Spleen (tissue), 11 donors: ENCODE data around the gene TRIM33. TPM values are rescaled to one million over a fixed set of nuclear protein-coding genes. Genes with fewer than 3 reads are reported as not detected.

Experiments used
- DNase-seq: peaks from one replicate; pipeline ENCODE4 v3.0.0-alpha.2; 2020
- H3K27ac ChIP-seq, 8 donors: fragments of 200-600 bp; sonication (generic) in 7 of 8; 1 replicate in 4 of 8; 2 replicates in 4 of 8; pipeline versions ENCODE4 v1.5.0 to v1.8.0; 2016 to 2021; ENCODE audit warnings: inconsistent platforms in 4 of 8, mild to moderate bottlenecking in 4 of 8, moderate library complexity in 1 of 8
- H3K27me3 ChIP-seq, 7 donors: fragments of 200-600 bp; sonication (generic) in 6 of 7; replicated peaks in 1 of 7; 1 replicate in 4 of 7; 2 replicates in 3 of 7; pipeline versions ENCODE4 v1.5.0 to v1.8.0; 2016 to 2021; ENCODE audit warnings: inconsistent platforms in 3 of 7, mild to moderate bottlenecking in 1 of 7
- H3K36me3 ChIP-seq, 6 donors: fragments of 200-600 bp; sonication (generic) in 5 of 6; 1 replicate in 4 of 6; 2 replicates in 2 of 6; pipeline versions ENCODE4 v1.5.0 to v1.8.0; 2016 to 2021; ENCODE audit warnings: inconsistent platforms in 2 of 6
- H3K4me1 ChIP-seq, 6 donors: fragments of 200-600 bp; sonication (generic) in 5 of 6; 1 replicate in 3 of 6; 2 replicates in 3 of 6; pipeline versions ENCODE4 v1.5.0 to v1.8.0; 2016 to 2021; ENCODE audit warnings: inconsistent platforms in 3 of 6
- H3K4me3 ChIP-seq, 8 donors: fragments of 200-600 bp; sonication (generic) in 7 of 8; 1 replicate in 4 of 8; 2 replicates in 4 of 8; pipeline versions ENCODE4 v1.5.0 to v1.8.0; 2016 to 2021; ENCODE audit warnings: inconsistent platforms in 4 of 8, mild to moderate bottlenecking in 4 of 8, moderate library complexity in 2 of 8
- H3K9me3 ChIP-seq, 8 donors: fragments of 200-600 bp; sonication (generic) in 7 of 8; 1 replicate in 4 of 8; 2 replicates in 4 of 8; pipeline versions ENCODE4 v1.5.0 to v1.8.0; 2016 to 2021; ENCODE audit warnings: inconsistent platforms in 4 of 8
- POLR2A ChIP-seq, 3 donors: fragments of 450-650 bp; IDR thresholded peaks; one replicate each; pipeline ENCODE4 v1.5.1; 2017; ENCODE audit warnings: antibody characterized with exemption in 3 of 3, mild to moderate bottlenecking in 1 of 3
- POLR2AphosphoS5 ChIP-seq, 3 donors: sonication (generic); formaldehyde crosslinking; IDR thresholded peaks; one replicate each; pipeline ENCODE4 v1.5.1; 2017; ENCODE audit warnings: antibody characterized with exemption in 3 of 3
- WGBS, 5 donors: extraction: QIAGEN DNeasy Blood & Tissue Kit in 3 of 5; methylation state at CpG; one replicate each; pipeline versions ENCODE4 v1.1.5 to v1.1.7; 2013 to 2018; 5-methylcytosine and 5-hydroxymethylcytosine counted together
- intact Hi-C: fragments of 100-400 bp; cut with DNase I; formaldehyde crosslinking; loops from one replicate; pipeline ENCODE4 v1.15.0; 2023; ENCODE audit warnings: low total_unique reads
- polyA plus RNA-seq, 3 donors: library from polyadenylated mRNA; stranded (reverse); fragments of 200-250 nt; gene quantifications; one replicate each; pipeline ENCODE4 v1.2.1, GENCODE V29; 2013
- total RNA-seq, 7 donors: library from RNA; depleted of rRNA in 3 of 7; stranded (reverse); fragments of >200 nt in 3 of 7; fragmentation: NEBNext Ultra II Directional in 4 of 7; extraction: Animal tissue kit (Norgen Biotek cat#: 25700) in 4 of 7; gene quantifications; one replicate each; pipeline versions ENCODE4 v1.1.0 to v1.2.1, GENCODE V29; 2016 to 2021
- TF ChIP-seq, protein P1 (sequence below), 11 experiments: fragments of 200-600 bp in 7 of 11; fragments of 450-650 bp in 4 of 11; sonication (generic) in 4 of 11; IDR thresholded peaks in 8 of 11; conservative IDR thresholded peaks in 3 of 11; 1 replicate in 7 of 11; 2 replicates in 4 of 11; pipeline versions ENCODE4 v1.4.0 to v1.8.0; 2016 to 2021; ENCODE audit warnings: antibody characterized with exemption in 11 of 11, inconsistent platforms in 4 of 11, mild to moderate bottlenecking in 1 of 11
- donor health status: healthy with polysubstance abuse.
- donor health status: DM: no; HTN: no; CAD: no; lungs with moderate emphysema.
- donor health status: DM: no; HTN: no; CAD: no.
- donor health status: Bipolar disorder and iron deficiency.
- donor health status: healthy.
- donor health status: DM: no; HTN: no; CAD: no.
- donor health status: DM: yes; HTN: yes; CAD: no.

TRIM33 gene
- total and polyA plus RNA-seq, 10 donors: 8.9 to 59.4 (median 42.2) TPM

GRCh38 chr1:114509596-114510273 lies 1.3 kb downstream of the TRIM33 start:
- 2 to 4% (median 3%) methylated on average over 9 of the region's 9 CpGs for WGBS, 5 donors
- H3K4me1 ChIP-seq: peaks cover 27 to 73% (median 57%) of the 10 kb centered on the region in 6 donors
- H3K4me3 ChIP-seq: peak overlapping the region; percentile 77 to 98 (median 92)
- H3K9me3 ChIP-seq: no peaks in the 10 kb centered on the region
- no peak for TF ChIP-seq POLR2A (IDR thresholded peaks at IDR 0.05)
- TF ChIP-seq, protein P1, sequence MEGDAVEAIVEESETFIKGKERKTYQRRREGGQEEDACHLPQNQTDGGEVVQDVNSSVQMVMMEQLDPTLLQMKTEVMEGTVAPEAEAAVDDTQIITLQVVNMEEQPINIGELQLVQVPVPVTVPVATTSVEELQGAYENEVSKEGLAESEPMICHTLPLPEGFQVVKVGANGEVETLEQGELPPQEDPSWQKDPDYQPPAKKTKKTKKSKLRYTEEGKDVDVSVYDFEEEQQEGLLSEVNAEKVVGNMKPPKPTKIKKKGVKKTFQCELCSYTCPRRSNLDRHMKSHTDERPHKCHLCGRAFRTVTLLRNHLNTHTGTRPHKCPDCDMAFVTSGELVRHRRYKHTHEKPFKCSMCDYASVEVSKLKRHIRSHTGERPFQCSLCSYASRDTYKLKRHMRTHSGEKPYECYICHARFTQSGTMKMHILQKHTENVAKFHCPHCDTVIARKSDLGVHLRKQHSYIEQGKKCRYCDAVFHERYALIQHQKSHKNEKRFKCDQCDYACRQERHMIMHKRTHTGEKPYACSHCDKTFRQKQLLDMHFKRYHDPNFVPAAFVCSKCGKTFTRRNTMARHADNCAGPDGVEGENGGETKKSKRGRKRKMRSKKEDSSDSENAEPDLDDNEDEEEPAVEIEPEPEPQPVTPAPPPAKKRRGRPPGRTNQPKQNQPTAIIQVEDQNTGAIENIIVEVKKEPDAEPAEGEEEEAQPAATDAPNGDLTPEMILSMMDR (IDR thresholded peaks at IDR 0.05 in 8 of 11, conservative IDR thresholded peaks at IDR 0.05 in 3 of 11): no peak
- no peak for TF ChIP-seq POLR2AphosphoS5 (IDR thresholded peaks at IDR 0.05)
- peaks cover 0 to 19% (median 0%) of the 10 kb centered on the region in 6 donors for H3K36me3 ChIP-seq
- H3K27me3 ChIP-seq: no peaks in the 10 kb centered on the region
- peak overlapping the region in 7 of 8 donors; percentile 95 to 99 (median 99) for H3K27ac ChIP-seq
- intact Hi-C loops: no loop called here
- DNase-seq: no peak

GRCh38 chr1:114508386-114508898 lies 2.6 kb downstream of the TRIM33 start:
- Histone ChIP-seq H3K4me1 (peaks cover 27 to 86% (median 62%) of the 10 kb centered on the region in 6 donors), H3K9me3 (no peaks in the 10 kb centered on the region), H3K27ac (no peak overlapping the region), H3K36me3 (peaks cover 0 to 19% (median 0%) of the 10 kb centered on the region in 6 donors), H3K27me3 (no peaks in the 10 kb centered on the region), H3K4me3 (peak overlapping the region in 2 of 8 donors; percentile 81 to 98)
- DNase-seq: no peak
- TF ChIP-seq POLR2A (IDR thresholded peaks at IDR 0.05) (no peak), POLR2AphosphoS5 (IDR thresholded peaks at IDR 0.05) (no peak)
- TF ChIP-seq, protein P1 (IDR thresholded peaks at IDR 0.05 in 8 of 11, conservative IDR thresholded peaks at IDR 0.05 in 3 of 11): no peak
- 72 to 80% (median 74%) methylated on average over 2 of the region's 2 CpGs for WGBS, 5 donors
- intact Hi-C loops: no loop called here

- Histone ChIP-seq H3K4me3 (no peak overlapping the region), H3K27me3 (no peaks in the 10 kb centered on the region), H3K27ac (peak overlapping the region in 2 of 8 donors; percentile 10 to 26), H3K4me1 (peaks cover 31 to 88% (median 64%) of the 10 kb centered on the region in 6 donors), H3K36me3 (peaks cover 0 to 19% (median 0%) of the 10 kb centered on the region in 6 donors), H3K9me3 (no peaks in the 10 kb centered on the region)
- no peak for DNase-seq
- intact Hi-C loops: no loop called here
- WGBS, 5 donors: 56 to 63% (median 59%) methylated on average over 3 of the region's 3 CpGs
- TF ChIP-seq, protein P1 (IDR thresholded peaks at IDR 0.05 in 8 of 11, conservative IDR thresholded peaks at IDR 0.05 in 3 of 11): no peak
- TF ChIP-seq POLR2A (IDR thresholded peaks at IDR 0.05): no peak
- TF ChIP-seq POLR2AphosphoS5 (IDR thresholded peaks at IDR 0.05): no peak
These were observed 3.5 kb downstream of the TRIM33 start for GRCh38 chr1:114507513-114507912.

- Histone ChIP-seq H3K9me3 (no peaks in the 10 kb centered on the region), H3K4me3 (no peak overlapping the region), H3K36me3 (peaks cover 0 to 19% (median 0%) of the 10 kb centered on the region in 6 donors), H3K27me3 (no peaks in the 10 kb centered on the region), H3K4me1 (peaks cover 32 to 93% (median 65%) of the 10 kb centered on the region in 6 donors), H3K27ac (peak overlapping the region in 1 of 8 donors; percentile 32)
- 54 to 72% (median 63%) methylated on average over 2 of the region's 2 CpGs for WGBS, 5 donors
- TF ChIP-seq, protein P1 (IDR thresholded peaks at IDR 0.05 in 8 of 11, conservative IDR thresholded peaks at IDR 0.05 in 3 of 11): no peak
- TF ChIP-seq POLR2A (IDR thresholded peaks at IDR 0.05): no peak
- no peak for TF ChIP-seq POLR2AphosphoS5 (IDR thresholded peaks at IDR 0.05)
- intact Hi-C loops: no loop called here
- no peak for DNase-seq
These were observed 5.8 kb downstream of the TRIM33 start for GRCh38 chr1:114505148-114505561.
